Panc1 (cell line): Measurements from ENCODE around the gene PRRX2. TPM values are rescaled to one million over a fixed set of nuclear protein-coding genes. Genes with fewer than 3 reads are reported as not detected.

Experiments
- ATAC-seq: fragments of 200-7000 bp; cut with Tn5 transposase; 2 replicates; pipeline ENCODE4 v1.9.1; 2020; ENCODE audit warnings: mild to moderate bottlenecking, moderate library complexity
- BruUV-seq: library from RNA; stranded (reverse); fragments of 400-500 nt; replicated peaks from 2 replicates; lab custom pipeline; 2021; lab: Mats Ljungman, UMichigan
- CTCF ChIA-PET: fragments of 300-600 bp; sonication (Branson Sonifier 250); formaldehyde crosslinking; loops from one replicate; lab custom pipeline; 2022; ENCODE audit warnings: antibody characterized with exemption; lab: Charles Lee
- POLR2A ChIA-PET: fragments of 300-600 bp; sonication (Branson Sonifier 250); formaldehyde crosslinking; loops from one replicate; lab custom pipeline; 2022; ENCODE audit warnings: antibody characterized with exemption; lab: Charles Lee
- DNase-seq: peaks from one replicate; pipeline ENCODE4 v3.0.0-alpha.2; 2010; ENCODE audit warnings: low read depth, low spot score
- H3K27ac ChIP-seq: 2 replicates; pipeline ENCODE4 v1.5.1; 2011; ENCODE audit warnings: mild to moderate bottlenecking, low read length, inconsistent platforms
- H3K27me3 ChIP-seq: fragments of 200-500 bp; sonication (Bioruptor generic); 2 replicates; pipeline ENCODE4 v1.6.0; 2014; ENCODE audit warnings: low read length, inconsistent platforms; ENCODE audit not compliant: control insufficient read depth, insufficient read depth
- H3K36me3 ChIP-seq: fragments of 200-500 bp; sonication (Bioruptor generic); 2 replicates; pipeline ENCODE4 v1.5.1; 2014; ENCODE audit warnings: inconsistent platforms, mild to moderate bottlenecking, low read length, moderate library complexity; ENCODE audit not compliant: control insufficient read depth, insufficient read depth
- H3K4me1 ChIP-seq: 2 replicates; pipeline ENCODE4 v1.5.1; 2011; ENCODE audit warnings: inconsistent platforms, mild to moderate bottlenecking, low read length, moderate library complexity; ENCODE audit not compliant: control insufficient read depth, insufficient read depth
- H3K4me3 ChIP-seq, 2 experiments: 2 replicates each; pipeline ENCODE4 v1.5.1; 2011 to 2012; ENCODE audit warnings: low read depth in 2 of 2, low read length in 2 of 2, mild to moderate bottlenecking in 2 of 2, inconsistent platforms in 1 of 2, moderate library complexity in 1 of 2
- H3K9me3 ChIP-seq: fragments of 200-500 bp; sonication (Bioruptor generic); 2 replicates; pipeline ENCODE4 v1.5.1; 2014; ENCODE audit warnings: low read depth, mild to moderate bottlenecking, inconsistent platforms, low read length, moderate library complexity; ENCODE audit not compliant: control insufficient read depth, insufficient read depth
- CTCF ChIP-seq: fragments of 450-650 bp; IDR thresholded peaks from 2 replicates; pipeline ENCODE4 v1.5.1; 2017; ENCODE audit warnings: mild to moderate bottlenecking
- POLR2AphosphoS5 ChIP-seq: IDR thresholded peaks from 2 replicates; pipeline ENCODE4 v1.6.1; 2012; ENCODE audit warnings: mild to moderate bottlenecking, low read depth, low read length, moderate library complexity
- REST ChIP-seq, 2 experiments: IDR thresholded peaks; 2 replicates each; pipeline ENCODE4 v1.6.1; 2011 to 2012; ENCODE audit warnings: low read depth in 2 of 2, control low read depth in 1 of 2, low read length in 1 of 2, mild to moderate bottlenecking in 1 of 2, moderate library complexity in 1 of 2; ENCODE audit not compliant: insufficient read depth in 1 of 2
- SIN3A ChIP-seq: IDR thresholded peaks from 2 replicates; pipeline ENCODE4 v1.6.1; 2012; ENCODE audit warnings: low read depth, mild to moderate bottlenecking, low read length, moderate library complexity, borderline replicate concordance; ENCODE audit not compliant: insufficient read depth
- TCF7L2 ChIP-seq: IDR thresholded peaks from 2 replicates; pipeline ENCODE4 v1.6.1; 2011; ENCODE audit warnings: mild to moderate bottlenecking, low read depth, low read length, inconsistent platforms
- in situ Hi-C: cut with HindIII; loops from 2 replicates; pipeline ENCODE4 v1.10.0; 2016; ENCODE audit warnings: low sequenced_read_pairs, low pct_unique_long_range_greater_than_20kb
- intact Hi-C: fragments of 100-400 bp; cut with micrococcal nuclease; formaldehyde crosslinking; loops from one replicate; pipeline ENCODE4 v1.10.0; 2022; ENCODE audit not compliant: unreplicated experiment
- total RNA-seq: library from RNA; stranded (reverse); gene quantifications from one replicate; pipeline ENCODE4 v1.2.1, GENCODE V29; 2021; ENCODE audit not compliant: unreplicated experiment

The PRRX2 gene
- total RNA-seq, 1 experiment from 2014 or later: 6.3 TPM

GRCh38 chr9:129632460-129632859 is 33.0 kb upstream of the PRRX2 start:
- POLR2A ChIA-PET: no interaction called here
- in situ Hi-C loops: no loop called here
- TF ChIP-seq CTCF (no peak), POLR2AphosphoS5 (no peak), REST (IDR thresholded peaks at IDR 0.05; ENCODE audit: insufficient read depth in 1 of 2, low read depth in 2 of 2, low read length in 1 of 2) (no peak), TCF7L2 (no peak), SIN3A (no peak)
- no peaks in the 10 kb centered on the region; the same call in 1 of the 2 replicates for H3K36me3 ChIP-seq
- H3K27me3 ChIP-seq: no peaks in the 10 kb centered on the region
- no peak for ATAC-seq
- no peaks in the 10 kb centered on the region for H3K9me3 ChIP-seq
- intact Hi-C loops: no loop called here
- H3K4me3 ChIP-seq: no peak overlapping the region
- no peak for DNase-seq
- CTCF ChIA-PET: no interaction called here
- peaks cover 36% of the 10 kb centered on the region for H3K4me1 ChIP-seq
- no peak overlapping the region for H3K27ac ChIP-seq
- BruUV-seq: no TSS peak

- no peaks in the 10 kb centered on the region for H3K9me3 ChIP-seq
- DNase-seq (no peak), ATAC-seq (no peak)
- H3K4me3 ChIP-seq: no peak overlapping the region
- intact Hi-C loops: no loop called here
- TF ChIP-seq REST (IDR thresholded peaks at IDR 0.05; ENCODE audit: insufficient read depth in 1 of 2, low read depth in 2 of 2, low read length in 1 of 2) (no peak), TCF7L2 (no peak), CTCF (no peak), SIN3A (no peak), POLR2AphosphoS5 (no peak)
- BruUV-seq: no TSS peak
- H3K4me1 ChIP-seq: peaks cover 29% of the 10 kb centered on the region
- ChIA-PET POLR2A (no interaction called here), CTCF (no interaction called here)
- no peak overlapping the region for H3K27ac ChIP-seq
- no peaks in the 10 kb centered on the region; the same call in 1 of the 2 replicates for H3K36me3 ChIP-seq
- H3K27me3 ChIP-seq: no peaks in the 10 kb centered on the region
- in situ Hi-C loops: no loop called here
These were observed 32.2 kb upstream of the PRRX2 start for GRCh38 chr9:129633207-129633606.
